ENCODE results near the gene CTNNA1.
"Not testable (repeated sequence)": the region's sequence is repeated elsewhere in the genome, so short reads cannot be mapped to it uniquely, and the experiment has no call there.

Gene CTNNA1

DNA sequence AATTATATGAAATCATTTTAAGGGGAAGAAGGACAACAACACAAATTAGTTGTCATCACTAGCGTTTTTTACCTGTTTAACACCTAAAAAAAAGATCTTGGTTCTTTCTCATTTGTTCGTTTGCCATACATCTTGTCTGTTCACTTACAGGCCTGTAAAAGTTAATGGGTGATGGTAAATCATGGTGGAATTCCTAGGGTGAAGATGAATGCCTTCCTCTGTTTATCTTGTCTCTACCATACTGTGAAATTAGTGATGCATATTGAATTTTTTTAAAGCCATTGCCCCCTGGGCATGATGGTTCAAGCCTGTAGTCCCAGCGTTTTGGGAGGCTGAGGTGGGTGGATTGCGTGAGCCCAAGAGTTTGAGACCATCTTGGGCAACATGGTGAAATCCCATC is 75.3 kb downstream of the CTNNA1 start:
- in situ Hi-C loops (cut with HindIII; ENCODE audit: low pct_ligation_motif_present, low sequenced_read_pairs): no loop called here
- Histone ChIP-seq H3K4me3 (ENCODE audit: low read depth, low read length) (no peak overlapping the region), H3K36me3 (replicated peaks) (peaks cover 23% of the 10 kb centered on the region), H3K27ac (no peak overlapping the region), H3K27me3 (replicated peaks) (no peaks in the 10 kb centered on the region)
- DNase-seq: no peak
- TF ChIP-seq, protein P1, sequence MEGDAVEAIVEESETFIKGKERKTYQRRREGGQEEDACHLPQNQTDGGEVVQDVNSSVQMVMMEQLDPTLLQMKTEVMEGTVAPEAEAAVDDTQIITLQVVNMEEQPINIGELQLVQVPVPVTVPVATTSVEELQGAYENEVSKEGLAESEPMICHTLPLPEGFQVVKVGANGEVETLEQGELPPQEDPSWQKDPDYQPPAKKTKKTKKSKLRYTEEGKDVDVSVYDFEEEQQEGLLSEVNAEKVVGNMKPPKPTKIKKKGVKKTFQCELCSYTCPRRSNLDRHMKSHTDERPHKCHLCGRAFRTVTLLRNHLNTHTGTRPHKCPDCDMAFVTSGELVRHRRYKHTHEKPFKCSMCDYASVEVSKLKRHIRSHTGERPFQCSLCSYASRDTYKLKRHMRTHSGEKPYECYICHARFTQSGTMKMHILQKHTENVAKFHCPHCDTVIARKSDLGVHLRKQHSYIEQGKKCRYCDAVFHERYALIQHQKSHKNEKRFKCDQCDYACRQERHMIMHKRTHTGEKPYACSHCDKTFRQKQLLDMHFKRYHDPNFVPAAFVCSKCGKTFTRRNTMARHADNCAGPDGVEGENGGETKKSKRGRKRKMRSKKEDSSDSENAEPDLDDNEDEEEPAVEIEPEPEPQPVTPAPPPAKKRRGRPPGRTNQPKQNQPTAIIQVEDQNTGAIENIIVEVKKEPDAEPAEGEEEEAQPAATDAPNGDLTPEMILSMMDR (IDR thresholded peaks at IDR 0.05; ENCODE audit: low read depth, low read length, missing control alignments): no peak

DNA sequence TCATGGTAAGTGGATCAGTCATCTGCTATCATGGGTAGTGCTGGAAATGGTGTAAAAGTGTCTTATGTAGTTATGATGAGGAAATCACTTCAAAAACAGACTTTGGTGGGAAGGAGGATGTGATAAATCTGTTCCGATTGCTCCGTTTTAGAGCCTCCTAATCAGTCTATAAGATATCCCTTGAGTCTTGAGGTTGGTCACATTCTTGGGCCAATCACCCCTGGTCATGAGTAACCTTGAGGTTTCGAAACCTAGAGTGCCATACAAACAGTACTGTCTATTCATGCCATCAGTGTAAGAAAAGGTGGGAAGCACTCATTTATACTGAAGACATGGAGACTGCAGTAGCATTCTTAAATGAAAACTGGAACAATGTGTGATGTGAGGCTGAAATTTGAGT is 76.1 kb downstream of the CTNNA1 start:
- in situ Hi-C loops (cut with HindIII; ENCODE audit: low pct_ligation_motif_present, low sequenced_read_pairs): no loop called here

DNA sequence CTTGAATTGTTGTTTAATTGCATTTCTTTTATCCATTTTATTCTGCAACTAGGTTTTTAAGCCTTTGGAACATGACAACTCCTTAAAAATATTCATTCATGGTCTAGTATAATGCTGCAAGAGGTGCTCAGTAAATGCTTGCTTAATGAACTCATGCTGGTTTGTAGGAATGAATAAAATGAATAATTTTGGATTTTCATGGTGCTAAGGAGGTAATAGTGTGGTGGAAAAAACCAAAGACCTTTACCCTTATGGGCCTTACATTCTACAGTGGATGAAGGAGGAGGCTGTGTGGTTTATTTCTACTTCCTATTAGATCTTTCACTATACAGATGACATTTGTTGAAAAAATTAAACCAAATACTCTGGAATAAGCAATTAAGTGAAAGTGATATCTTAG is 78.5 kb downstream of the CTNNA1 start:
- no peak overlapping the region for H3K4me3 ChIP-seq (ENCODE audit: low read depth, low read length)
- peaks cover 17% of the 10 kb centered on the region for H3K36me3 ChIP-seq (replicated peaks)
- no peak overlapping the region for H3K27ac ChIP-seq
- no peak for DNase-seq
- H3K27me3 ChIP-seq (replicated peaks): no peaks in the 10 kb centered on the region
- in situ Hi-C loops (cut with HindIII; ENCODE audit: low pct_ligation_motif_present, low sequenced_read_pairs): no loop called here
- TF ChIP-seq, protein P1 (IDR thresholded peaks at IDR 0.05; ENCODE audit: low read depth, low read length, missing control alignments): no peak

More for the DNA sequence above, 76.1 kb downstream of the CTNNA1 start:
- DNase-seq: no peak
- Histone ChIP-seq H3K27me3 (replicated peaks) (no peaks in the 10 kb centered on the region), H3K27ac (no peak overlapping the region), H3K4me3 (ENCODE audit: low read depth, low read length) (no peak overlapping the region), H3K36me3 (replicated peaks) (peaks cover 23% of the 10 kb centered on the region)
- TF ChIP-seq, protein P1 (IDR thresholded peaks at IDR 0.05; ENCODE audit: low read depth, low read length, missing control alignments): no peak

DNA sequence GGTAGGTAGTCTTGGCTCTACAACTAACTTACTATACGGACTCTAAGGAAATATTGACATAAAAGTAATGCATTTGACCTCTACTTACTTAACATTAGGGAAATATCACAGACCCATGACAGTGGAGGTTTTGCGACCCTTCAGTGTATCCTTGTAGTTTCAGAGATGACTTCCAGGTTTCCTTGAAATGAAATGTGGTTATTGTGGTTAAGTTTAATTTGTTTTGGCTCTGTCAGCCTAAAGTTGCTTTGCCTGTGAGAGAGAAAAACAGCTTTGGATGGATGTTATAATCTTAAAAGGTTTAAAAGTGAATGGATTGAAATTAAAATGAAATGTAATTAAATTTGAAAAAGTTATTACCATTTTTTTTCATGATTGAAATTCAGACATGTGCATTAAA is 79.0 kb downstream of the CTNNA1 start:
- Histone ChIP-seq H3K27me3 (replicated peaks) (no peaks in the 10 kb centered on the region), H3K27ac (no peak overlapping the region), H3K4me3 (ENCODE audit: low read depth, low read length) (no peak overlapping the region), H3K36me3 (replicated peaks) (peaks cover 16% of the 10 kb centered on the region)
- TF ChIP-seq, protein P1 (IDR thresholded peaks at IDR 0.05; ENCODE audit: low read depth, low read length, missing control alignments): no peak
- no peak for DNase-seq
- in situ Hi-C loops (cut with HindIII; ENCODE audit: low pct_ligation_motif_present, low sequenced_read_pairs): no loop called here

DNA sequence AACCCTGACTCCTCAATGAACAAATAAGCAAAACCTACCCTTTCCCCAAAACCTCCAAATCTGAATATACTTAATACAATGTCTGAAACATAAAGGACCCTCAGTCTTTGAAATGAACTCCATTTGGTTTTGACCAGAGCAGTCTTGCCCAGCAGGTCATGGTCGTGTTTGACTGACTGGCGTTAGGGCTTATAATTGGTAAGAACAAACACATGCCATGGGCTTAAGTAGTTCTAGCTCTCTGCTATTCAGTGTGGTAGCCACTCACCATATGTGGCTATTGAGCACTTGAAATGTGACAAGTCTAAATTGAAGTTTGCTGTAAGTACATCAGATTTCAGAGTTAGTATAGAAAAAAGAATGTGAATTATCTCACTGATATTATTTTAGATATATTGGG is 79.9 kb downstream of the CTNNA1 start:
- in situ Hi-C loops (cut with HindIII; ENCODE audit: low pct_ligation_motif_present, low sequenced_read_pairs): no loop called here
- Histone ChIP-seq H3K36me3 (replicated peaks) (peaks cover 9% of the 10 kb centered on the region), H3K27me3 (replicated peaks) (no peaks in the 10 kb centered on the region), H3K27ac (no peak overlapping the region), H3K4me3 (ENCODE audit: low read depth, low read length) (no peak overlapping the region)
- TF ChIP-seq, protein P1 (IDR thresholded peaks at IDR 0.05; ENCODE audit: low read depth, low read length, missing control alignments): no peak
- DNase-seq: no peak

DNA sequence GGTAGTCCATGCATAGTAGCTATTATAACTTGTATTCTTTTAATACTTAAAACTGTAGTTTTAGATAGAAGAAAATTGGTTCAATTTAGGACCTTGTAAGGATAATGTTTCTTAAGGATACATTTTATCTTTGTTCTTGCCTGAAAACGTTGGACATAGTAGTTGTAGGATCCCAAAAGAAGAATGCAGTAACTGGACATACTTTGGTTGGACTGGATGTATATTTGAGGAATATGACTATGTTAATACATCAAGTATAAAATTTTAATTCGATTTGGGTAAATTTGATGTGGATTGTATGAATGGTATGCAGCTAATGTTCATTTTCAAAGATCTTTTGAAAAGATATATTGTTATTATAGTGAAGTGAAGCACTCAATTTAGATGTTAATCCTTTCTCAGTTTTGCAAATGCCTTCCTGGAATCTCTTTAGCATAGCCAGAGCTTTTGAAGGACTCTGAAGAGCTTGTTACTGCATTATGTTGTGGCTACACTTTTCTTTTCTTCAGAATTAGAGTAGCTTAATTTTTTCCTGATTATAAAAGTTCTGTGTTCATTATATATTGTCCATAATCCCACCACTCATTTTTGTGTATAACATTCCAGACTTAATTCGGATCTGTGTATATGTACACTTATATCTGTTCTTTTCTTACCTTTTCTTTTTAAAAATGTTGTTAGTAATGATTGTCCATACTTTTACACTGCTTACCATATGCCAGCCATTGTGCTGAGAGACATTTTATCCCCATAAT is 80.7 kb downstream of the CTNNA1 start:
- in situ Hi-C loops (cut with HindIII; ENCODE audit: low pct_ligation_motif_present, low sequenced_read_pairs): no loop called here
- Histone ChIP-seq H3K36me3 (replicated peaks) (peaks cover 4% of the 10 kb centered on the region), H3K27ac (no peak overlapping the region), H3K27me3 (replicated peaks) (no peaks in the 10 kb centered on the region), H3K4me3 (ENCODE audit: low read depth, low read length) (no peak overlapping the region)
- TF ChIP-seq, protein P1 (IDR thresholded peaks at IDR 0.05; ENCODE audit: low read depth, low read length, missing control alignments): no peak
- DNase-seq: no peak

DNA sequence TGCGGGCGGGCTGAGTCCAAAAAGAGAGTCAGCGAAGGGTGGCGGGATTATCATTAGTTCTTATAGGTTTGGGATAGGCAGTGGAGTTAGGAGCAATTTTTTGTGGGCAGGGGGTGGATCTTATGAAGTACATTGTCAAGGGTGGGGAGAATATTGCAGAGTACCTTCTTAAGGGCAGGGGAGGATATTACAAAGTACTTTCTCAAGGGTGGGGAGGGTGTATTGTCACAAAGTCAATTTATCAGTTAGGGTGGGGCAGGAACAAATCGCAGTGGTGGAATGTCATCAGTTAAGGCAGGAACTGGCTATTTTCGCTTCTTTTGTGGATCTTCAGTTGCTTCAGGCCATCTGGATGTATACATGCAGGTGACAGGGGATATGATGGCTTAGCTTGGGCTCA is 81.6 kb downstream of the CTNNA1 start:
- H3K4me3 ChIP-seq (ENCODE audit: low read depth, low read length); H3K27me3 ChIP-seq (replicated peaks); in situ Hi-C loops (cut with HindIII; ENCODE audit: low pct_ligation_motif_present, low sequenced_read_pairs); H3K27ac ChIP-seq; H3K36me3 ChIP-seq (replicated peaks); DNase-seq: not testable (repeated sequence)

All from brain microvascular endothelial cell (primary cell).